Neural progenitor cell (in vitro differentiated cells): ENCODE measurements around the gene DENND2D. TPM values are rescaled to one million over a fixed set of nuclear protein-coding genes. Genes with fewer than 3 reads are reported as not detected.

ENCODE experiments used
- DNase-seq: peaks from one replicate; pipeline ENCODE4 v3.0.0-alpha.2; 2016; ENCODE audit warnings: low spot score
- H2AFZ ChIP-seq: fragments of 200-600 bp; sonication (generic); replicated peaks from 2 replicates; pipeline ENCODE4 v1.6.1; 2016; ENCODE audit warnings: antibody characterized with exemption
- H3F3A ChIP-seq: fragments of 200-600 bp; sonication (generic); 2 replicates; pipeline ENCODE4 v1.6.1; 2016; ENCODE audit warnings: antibody characterized with exemption, low read depth
- H3K27ac ChIP-seq: fragments of 200-600 bp; sonication (generic); 2 replicates; pipeline ENCODE4 v1.5.1; 2016; ENCODE audit warnings: mild to moderate bottlenecking
- H3K27me3 ChIP-seq: fragments of 200-600 bp; sonication (generic); 2 replicates; pipeline ENCODE4 v1.6.1; 2016; ENCODE audit warnings: mild to moderate bottlenecking, moderate library complexity
- H3K36me3 ChIP-seq: fragments of 200-600 bp; sonication (generic); 2 replicates; pipeline ENCODE4 v1.5.1; 2016
- H3K4me1 ChIP-seq: fragments of 200-600 bp; sonication (generic); 2 replicates; pipeline ENCODE4 v1.6.1; 2016; ENCODE audit warnings: mixed run types
- H3K4me2 ChIP-seq: fragments of 200-600 bp; sonication (generic); 2 replicates; pipeline ENCODE4 v1.6.1; 2016
- H3K4me3 ChIP-seq: fragments of 200-600 bp; sonication (generic); 2 replicates; pipeline ENCODE4 v1.5.1; 2016
- H3K79me2 ChIP-seq: fragments of 200-600 bp; sonication (generic); 2 replicates; pipeline ENCODE4 v1.6.1; 2016; ENCODE audit warnings: low read depth
- H3K9ac ChIP-seq: fragments of 200-600 bp; sonication (generic); 2 replicates; pipeline ENCODE4 v1.6.1; 2016
- H3K9me3 ChIP-seq: fragments of 200-600 bp; sonication (generic); 2 replicates; pipeline ENCODE4 v1.5.1; 2016; ENCODE audit warnings: low read depth
- H4K20me1 ChIP-seq: fragments of 200-600 bp; sonication (generic); 2 replicates; pipeline ENCODE4 v1.6.1; 2016; ENCODE audit warnings: low read depth
- H3K27ac Mint-ChIP-seq: 3 replicates; pipeline ENCODE4 v1.8.0; 2021; ENCODE audit warnings: mixed read lengths
- H3K27me3 Mint-ChIP-seq: 2 replicates; pipeline ENCODE4 v1.8.0; 2022; ENCODE audit warnings: low read depth, mild to moderate bottlenecking, inconsistent platforms, moderate library complexity, mixed read lengths; ENCODE audit not compliant: insufficient read depth
- H3K36me3 Mint-ChIP-seq: 3 replicates; pipeline ENCODE4 v1.8.0; 2021; ENCODE audit warnings: mixed read lengths
- H3K4me1 Mint-ChIP-seq: 3 replicates; pipeline ENCODE4 v1.8.0; 2021; ENCODE audit warnings: mixed read lengths
- H3K4me3 Mint-ChIP-seq: 3 replicates; pipeline ENCODE4 v1.8.0; 2021; ENCODE audit warnings: mild to moderate bottlenecking, moderate library complexity, mixed read lengths
- H3K9me3 Mint-ChIP-seq: 3 replicates; pipeline ENCODE4 v1.8.0; 2020; ENCODE audit warnings: mixed read lengths
- CTCF ChIP-seq: fragments of 200-600 bp; sonication (generic); IDR thresholded peaks from 2 replicates; pipeline ENCODE4 v1.5.1; 2017; ENCODE audit warnings: antibody characterized with exemption, mild to moderate bottlenecking
- EZH2 ChIP-seq: fragments of 200-600 bp; sonication (generic); IDR thresholded peaks from 2 replicates; pipeline ENCODE4 v1.6.1; 2017; ENCODE audit warnings: antibody characterized with exemption, mild to moderate bottlenecking, moderate library complexity
- EZH2phosphoT487 ChIP-seq: fragments of 200-600 bp; sonication (generic); IDR thresholded peaks from 2 replicates; pipeline ENCODE4 v1.6.1; 2017; ENCODE audit warnings: antibody characterized with exemption
- total RNA-seq: library from RNA; depleted of rRNA; stranded (reverse); fragments of >200 nt; gene quantifications from 2 replicates; pipeline ENCODE4 v1.2.3, GENCODE V29; 2015; ENCODE audit warnings: low replicate concordance

The DENND2D gene
- total RNA-seq, 1 donor from 2014 or later = not detected

GRCh38 chr1:111157431-111157830 lies 43.0 kb downstream of the DENND2D start:
- DNase-seq = no peak
- no peak overlapping the region for H3K27ac ChIP-seq
- H3K4me1 ChIP-seq = no peaks in the 10 kb centered on the region
- peaks cover 60% of the 10 kb centered on the region for H3K79me2 ChIP-seq
- no peak overlapping the region for H2AFZ ChIP-seq
- H3F3A ChIP-seq = no peaks in the 10 kb centered on the region
- no peak overlapping the region for H3K4me3 ChIP-seq
- no peak overlapping the region for H3K4me2 ChIP-seq
- H3K9me3 Mint-ChIP-seq = no peaks in the 10 kb centered on the region
- H3K4me1 Mint-ChIP-seq = no peaks in the 10 kb centered on the region
- no peak overlapping the region for H3K4me3 Mint-ChIP-seq
- H3K36me3 ChIP-seq = peaks cover 4% of the 10 kb centered on the region
- H3K9me3 ChIP-seq = no peaks in the 10 kb centered on the region
- H4K20me1 ChIP-seq = no peaks in the 10 kb centered on the region
- H3K36me3 Mint-ChIP-seq = peaks cover 35% of the 10 kb centered on the region
- H3K27me3 ChIP-seq = no peaks in the 10 kb centered on the region
- no peak overlapping the region for H3K27ac Mint-ChIP-seq
- H3K27me3 Mint-ChIP-seq = peaks cover 2% of the 10 kb centered on the region
- no peak overlapping the region for H3K9ac ChIP-seq
- no peak for TF ChIP-seq EZH2phosphoT487
- no peak for TF ChIP-seq CTCF
- no peak for TF ChIP-seq EZH2

GRCh38 chr1:111154021-111154999 lies 46.1 kb downstream of the DENND2D start:
- peaks cover 2% of the 10 kb centered on the region for H3K27me3 Mint-ChIP-seq
- no peak overlapping the region for H3K27ac Mint-ChIP-seq
- Histone ChIP-seq H3K4me1 (no peaks in the 10 kb centered on the region), H3K27ac (no peak overlapping the region), H3K36me3 (peaks cover 9% of the 10 kb centered on the region), H3F3A (no peaks in the 10 kb centered on the region), H4K20me1 (no peaks in the 10 kb centered on the region), H2AFZ (no peak overlapping the region), H3K27me3 (no peaks in the 10 kb centered on the region), H3K4me2 (no peak overlapping the region), H3K9me3 (no peaks in the 10 kb centered on the region), H3K79me2 (peaks cover 69% of the 10 kb centered on the region), H3K9ac (no peak overlapping the region), H3K4me3 (no peak overlapping the region)
- no peak for DNase-seq
- no peak overlapping the region for H3K4me3 Mint-ChIP-seq
- no peak for TF ChIP-seq EZH2phosphoT487
- TF ChIP-seq CTCF = no peak
- no peak for TF ChIP-seq EZH2
- peaks cover 50% of the 10 kb centered on the region for H3K36me3 Mint-ChIP-seq
- H3K4me1 Mint-ChIP-seq = no peaks in the 10 kb centered on the region
- no peaks in the 10 kb centered on the region for H3K9me3 Mint-ChIP-seq

- peaks cover 48% of the 10 kb centered on the region for H3K36me3 Mint-ChIP-seq
- H3K9ac ChIP-seq = no peak overlapping the region
- H3K4me1 ChIP-seq = no peaks in the 10 kb centered on the region
- H3K4me1 Mint-ChIP-seq = no peaks in the 10 kb centered on the region
- H3K36me3 ChIP-seq = peaks cover 9% of the 10 kb centered on the region
- no peak overlapping the region for H3K4me3 Mint-ChIP-seq
- no peaks in the 10 kb centered on the region for H3K9me3 Mint-ChIP-seq
- no peak overlapping the region for H3K27ac Mint-ChIP-seq
- H3K4me3 ChIP-seq = no peak overlapping the region
- H3K79me2 ChIP-seq = peaks cover 66% of the 10 kb centered on the region
- no peaks in the 10 kb centered on the region for H3F3A ChIP-seq
- H3K27me3 ChIP-seq = no peaks in the 10 kb centered on the region
- TF ChIP-seq EZH2phosphoT487 (no peak), CTCF (no peak)
- H3K27me3 Mint-ChIP-seq = peaks cover 2% of the 10 kb centered on the region
- H4K20me1 ChIP-seq = peaks cover 3% of the 10 kb centered on the region
- no peaks in the 10 kb centered on the region for H3K9me3 ChIP-seq
- no peak for DNase-seq
- no peak overlapping the region for H2AFZ ChIP-seq
- H3K4me2 ChIP-seq = no peak overlapping the region
- no peak overlapping the region for H3K27ac ChIP-seq
Observed at GRCh38 chr1:111151838-111152237, 48.6 kb downstream of the DENND2D start.
